ENCODE data around the gene DSCAML1. TPM values are rescaled to one million over a fixed set of nuclear protein-coding genes. Genes with fewer than 3 reads are reported as not detected.

Gene DSCAML1
- total RNA-seq, 1 experiment from 2014 or later = not detected

GRCh38 chr11:117557361-117557760 is 239.7 kb downstream of the DSCAML1 start:
- no peaks in the 10 kb centered on the region for H4K20me1 ChIP-seq (ENCODE audit: insufficient read depth)
- H3K27me3 ChIP-seq (ENCODE audit: insufficient read depth, low read length) = peaks cover 91% of the 10 kb centered on the region
- H3K4me1 ChIP-seq (ENCODE audit: control insufficient read depth in 1 of 2, insufficient read depth in 2 of 2, low read length in 2 of 2) = no peaks in the 10 kb centered on the region
- H3K27ac ChIP-seq (ENCODE audit: low read depth, low read length) = no peak overlapping the region
- POLR2A ChIA-PET = no interaction called here
- ATAC-seq (no peak), DNase-seq (ENCODE audit: low read depth, low spot score) (no peak)
- no peak overlapping the region for H3K9ac ChIP-seq (ENCODE audit: low read length)
- no peaks in the 10 kb centered on the region for H3K79me2 ChIP-seq (ENCODE audit: insufficient read depth, low read length)
- no TSS peak for BruUV-seq (replicated peaks)
- intact Hi-C loops (cut with micrococcal nuclease) = no loop called here
- H2AFZ ChIP-seq (ENCODE audit: low read depth, low read length, poor library complexity, severe bottlenecking) = no peak overlapping the region
- TF ChIP-seq ZBTB33 (IDR thresholded peaks at IDR 0.05; ENCODE audit: extremely low read depth, insufficient replicate concordance, low read length) (no peak), RAD21 (IDR thresholded peaks at IDR 0.05; ENCODE audit: low read depth) (no peak), CEBPB (IDR thresholded peaks at IDR 0.05; ENCODE audit: low read depth) (no peak), TCF7L2 (IDR thresholded peaks at IDR 0.05; ENCODE audit: borderline replicate concordance, extremely low read depth, insufficient read depth, insufficient read length) (no peak), POLR2AphosphoS5 (IDR thresholded peaks at IDR 0.05; ENCODE audit: low read depth, low read length) (no peak), EZH2 (IDR thresholded peaks at IDR 0.05) (no peak), ELF1 (IDR thresholded peaks at IDR 0.05; ENCODE audit: borderline replicate concordance, low read depth) (no peak), ZNF274 (IDR thresholded peaks at IDR 0.05; ENCODE audit: low read depth, low read length) (no peak), SIN3A (IDR thresholded peaks at IDR 0.05; ENCODE audit: low read depth) (no peak), YY1 (IDR thresholded peaks at IDR 0.05; ENCODE audit: extremely low read depth, insufficient replicate concordance, low read depth, low read length) (no peak), EGR1 (IDR thresholded peaks at IDR 0.05; ENCODE audit: low read depth) (no peak), ZFX (IDR thresholded peaks at IDR 0.05) (no peak), CTCF (IDR thresholded peaks at IDR 0.05 in 2 of 3, conservative IDR thresholded peaks at IDR 0.05 in 1 of 3; ENCODE audit: borderline replicate concordance in 1 of 3, insufficient read depth in 1 of 3, low read depth in 2 of 3, low read length in 2 of 3) (no peak)
- no peak overlapping the region for H3K4me3 ChIP-seq (replicated peaks in 1 of 2; ENCODE audit: low read depth in 1 of 2, low read length in 2 of 2)
- no peaks in the 10 kb centered on the region for H3K9me3 ChIP-seq (ENCODE audit: control insufficient read depth in 1 of 2, insufficient read depth in 1 of 2, low read depth in 1 of 2, low read length in 2 of 2)
- H3K4me2 ChIP-seq (ENCODE audit: low read length) = no peak overlapping the region
- CTCF ChIA-PET = no interaction called here
- H3K9me2 ChIP-seq (ENCODE audit: insufficient read depth) = no peaks in the 10 kb centered on the region
- H3K36me3 ChIP-seq (ENCODE audit: control insufficient read depth in 1 of 2, insufficient read depth in 2 of 2, low read length in 2 of 2) = no peaks in the 10 kb centered on the region
- RAD21 ChIA-PET (ENCODE audit: low non-redundant PET in 1 of 2, low total read pairs in 2 of 2, uncharacterized antibody in 2 of 2, unreplicated experiment in 2 of 2) = no interaction called here

All from HCT116 (cell line).